ENCODE data around the gene KLB.

Gene KLB

DNA sequence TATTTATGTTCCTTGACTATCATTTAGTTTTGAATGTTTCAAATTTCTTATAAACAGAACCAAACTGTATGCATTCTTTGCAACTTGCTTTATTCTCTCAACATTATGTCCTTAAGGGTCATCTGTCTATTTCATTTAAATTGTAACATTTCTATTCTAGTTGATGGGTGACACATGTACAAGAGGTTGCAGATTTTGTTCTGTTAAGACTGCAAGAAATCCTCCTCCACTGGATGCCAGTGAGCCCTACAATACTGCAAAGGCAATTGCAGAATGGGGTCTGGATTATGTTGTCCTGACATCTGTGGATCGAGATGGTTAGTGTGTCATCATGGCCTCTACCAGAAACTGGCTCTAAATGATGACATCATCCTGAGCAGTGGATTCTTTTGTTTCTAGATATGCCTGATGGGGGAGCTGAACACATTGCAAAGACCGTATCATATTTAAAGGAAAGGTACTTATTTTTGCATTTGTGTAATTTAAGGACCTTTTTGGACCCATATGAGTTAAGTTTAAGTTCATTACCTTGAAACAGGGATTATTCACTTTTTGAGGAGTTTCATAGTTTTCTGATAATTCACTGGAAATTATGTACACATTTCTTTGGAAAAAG is 58.3 kb downstream of the KLB start:
- Histone ChIP-seq H3F3A (ENCODE audit: control insufficient read depth, insufficient read depth) (peaks cover 25% of the 10 kb centered on the region), H3K4me3 (ENCODE audit: low read length) (no peak overlapping the region), H3K79me2 (ENCODE audit: control insufficient read depth, low read length) (peaks cover 29% of the 10 kb centered on the region), H3K36me3 (ENCODE audit: control insufficient read depth, low read length) (peaks cover 74% of the 10 kb centered on the region), H3K4me2 (ENCODE audit: low read length) (no peak overlapping the region), H4K20me1 (ENCODE audit: control insufficient read depth, insufficient read depth, low read depth, low read length) (no peaks in the 10 kb centered on the region), H3K27ac (ENCODE audit: low read depth, low read length) (no peak overlapping the region), H3K9me2 (replicated peaks; ENCODE audit: control insufficient read depth, low read length) (no peaks in the 10 kb centered on the region), H3K27me3 (ENCODE audit: control insufficient read depth, low read length) (no peaks in the 10 kb centered on the region), H3K4me1 (ENCODE audit: control insufficient read depth, low read length) (peaks cover 26% of the 10 kb centered on the region), H3K9me3 (ENCODE audit: control insufficient read depth, insufficient read depth, low read length) (no peaks in the 10 kb centered on the region)
- TF ChIP-seq EZH2phosphoT487 (IDR thresholded peaks at IDR 0.05; ENCODE audit: borderline replicate concordance, low read length), result no peak
- TF ChIP-seq, protein P1, sequence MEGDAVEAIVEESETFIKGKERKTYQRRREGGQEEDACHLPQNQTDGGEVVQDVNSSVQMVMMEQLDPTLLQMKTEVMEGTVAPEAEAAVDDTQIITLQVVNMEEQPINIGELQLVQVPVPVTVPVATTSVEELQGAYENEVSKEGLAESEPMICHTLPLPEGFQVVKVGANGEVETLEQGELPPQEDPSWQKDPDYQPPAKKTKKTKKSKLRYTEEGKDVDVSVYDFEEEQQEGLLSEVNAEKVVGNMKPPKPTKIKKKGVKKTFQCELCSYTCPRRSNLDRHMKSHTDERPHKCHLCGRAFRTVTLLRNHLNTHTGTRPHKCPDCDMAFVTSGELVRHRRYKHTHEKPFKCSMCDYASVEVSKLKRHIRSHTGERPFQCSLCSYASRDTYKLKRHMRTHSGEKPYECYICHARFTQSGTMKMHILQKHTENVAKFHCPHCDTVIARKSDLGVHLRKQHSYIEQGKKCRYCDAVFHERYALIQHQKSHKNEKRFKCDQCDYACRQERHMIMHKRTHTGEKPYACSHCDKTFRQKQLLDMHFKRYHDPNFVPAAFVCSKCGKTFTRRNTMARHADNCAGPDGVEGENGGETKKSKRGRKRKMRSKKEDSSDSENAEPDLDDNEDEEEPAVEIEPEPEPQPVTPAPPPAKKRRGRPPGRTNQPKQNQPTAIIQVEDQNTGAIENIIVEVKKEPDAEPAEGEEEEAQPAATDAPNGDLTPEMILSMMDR (IDR thresholded peaks at IDR 0.05; ENCODE audit: low read depth, low read length, poor library complexity, severe bottlenecking), result no peak

DNA sequence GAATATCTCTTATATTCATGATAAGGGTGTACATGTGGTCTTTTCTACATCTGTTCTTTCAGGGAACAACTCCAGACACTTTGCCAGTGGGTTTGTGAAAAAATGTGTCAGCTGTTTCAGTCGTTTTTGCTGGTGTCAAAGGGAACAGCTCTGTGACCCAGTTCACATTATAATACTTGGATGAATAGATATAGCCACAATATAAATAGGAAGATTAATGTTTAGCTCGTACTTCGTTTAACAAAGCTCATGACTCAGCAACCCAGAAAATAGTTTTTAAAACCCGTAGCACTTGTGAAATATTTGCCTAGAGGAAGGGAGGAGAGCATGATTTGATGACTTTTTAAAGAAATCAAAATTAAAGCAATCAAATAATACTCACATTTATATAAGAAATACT is 60.0 kb downstream of the KLB start:
- no peaks in the 10 kb centered on the region for H3K9me2 ChIP-seq (replicated peaks; ENCODE audit: control insufficient read depth, low read length)
- no peak overlapping the region for H3K4me3 ChIP-seq (ENCODE audit: low read length)
- no peaks in the 10 kb centered on the region for H3K27me3 ChIP-seq (ENCODE audit: control insufficient read depth, low read length)
- H3K36me3 ChIP-seq (ENCODE audit: control insufficient read depth, low read length), result peaks cover 76% of the 10 kb centered on the region
- TF ChIP-seq, protein P1 (IDR thresholded peaks at IDR 0.05; ENCODE audit: low read depth, low read length, poor library complexity, severe bottlenecking), result no peak
- TF ChIP-seq EZH2phosphoT487 (IDR thresholded peaks at IDR 0.05; ENCODE audit: borderline replicate concordance, low read length), result no peak
- no peaks in the 10 kb centered on the region for H4K20me1 ChIP-seq (ENCODE audit: control insufficient read depth, insufficient read depth, low read depth, low read length)
- H3K4me2 ChIP-seq (ENCODE audit: low read length), result no peak overlapping the region
- no peak overlapping the region for H3K27ac ChIP-seq (ENCODE audit: low read depth, low read length)
- peaks cover 22% of the 10 kb centered on the region for H3F3A ChIP-seq (ENCODE audit: control insufficient read depth, insufficient read depth)
- peaks cover 13% of the 10 kb centered on the region for H3K4me1 ChIP-seq (ENCODE audit: control insufficient read depth, low read length)
- no peaks in the 10 kb centered on the region for H3K9me3 ChIP-seq (ENCODE audit: control insufficient read depth, insufficient read depth, low read length)
- peaks cover 12% of the 10 kb centered on the region for H3K79me2 ChIP-seq (ENCODE audit: control insufficient read depth, low read length)

DNA sequence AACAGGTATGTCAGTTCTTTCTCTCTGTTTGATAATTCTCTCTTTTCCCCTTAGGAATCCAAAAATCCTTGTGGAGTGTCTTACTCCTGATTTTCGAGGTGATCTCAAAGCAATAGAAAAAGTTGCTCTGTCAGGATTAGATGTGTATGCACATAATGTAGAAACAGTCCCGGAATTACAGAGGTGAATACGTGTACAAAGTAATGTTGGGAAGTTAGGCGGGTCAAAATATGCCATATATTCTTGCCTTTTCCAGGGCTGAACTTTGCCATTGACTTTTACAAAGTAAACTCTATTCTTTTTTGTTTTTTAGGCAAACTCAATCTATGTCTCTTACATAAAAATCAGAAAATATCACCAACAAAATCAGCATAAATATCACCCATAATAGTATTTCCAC is 60.7 kb downstream of the KLB start:
- Histone ChIP-seq H3K4me1 (ENCODE audit: control insufficient read depth, low read length) (peaks cover 13% of the 10 kb centered on the region), H3K27me3 (ENCODE audit: control insufficient read depth, low read length) (no peaks in the 10 kb centered on the region), H3K27ac (ENCODE audit: low read depth, low read length) (no peak overlapping the region), H3F3A (ENCODE audit: control insufficient read depth, insufficient read depth) (peaks cover 22% of the 10 kb centered on the region), H3K36me3 (ENCODE audit: control insufficient read depth, low read length) (peaks cover 78% of the 10 kb centered on the region), H3K9me3 (ENCODE audit: control insufficient read depth, insufficient read depth, low read length) (no peaks in the 10 kb centered on the region), H3K9me2 (replicated peaks; ENCODE audit: control insufficient read depth, low read length) (no peaks in the 10 kb centered on the region), H3K4me3 (ENCODE audit: low read length) (no peak overlapping the region), H3K4me2 (ENCODE audit: low read length) (no peak overlapping the region), H4K20me1 (ENCODE audit: control insufficient read depth, insufficient read depth, low read depth, low read length) (no peaks in the 10 kb centered on the region), H3K79me2 (ENCODE audit: control insufficient read depth, low read length) (peaks cover 8% of the 10 kb centered on the region)
- TF ChIP-seq, protein P1 (IDR thresholded peaks at IDR 0.05; ENCODE audit: low read depth, low read length, poor library complexity, severe bottlenecking), result no peak
- no peak for TF ChIP-seq EZH2phosphoT487 (IDR thresholded peaks at IDR 0.05; ENCODE audit: borderline replicate concordance, low read length)
